ENCODE data around the gene SRP9.
A peak's percentile ranks its signal among the peaks of the same experiment; 100 is the strongest.

Gene SRP9

GRCh38 chr1:225762444-225762843 is 15.2 kb upstream of the SRP9 start:
- peak; percentile 15 for ATAC-seq
- TF ChIP-seq ZNF70 (CRISPR knock-in tag; IDR thresholded peaks at IDR 0.05) (no peak), SNAI2 (CRISPR knock-in tag; IDR thresholded peaks at IDR 0.05) (no peak), ESRRG (CRISPR knock-in tag; IDR thresholded peaks at IDR 0.05) (no peak), ARNTL (CRISPR knock-in tag; IDR thresholded peaks at IDR 0.05; ENCODE audit: borderline replicate concordance, low read depth) (no peak), ZFP30 (CRISPR knock-in tag; IDR thresholded peaks at IDR 0.05) (no peak), CSDC2 (CRISPR knock-in tag; IDR thresholded peaks at IDR 0.05) (no peak), CREB5 (CRISPR knock-in tag; IDR thresholded peaks at IDR 0.05; ENCODE audit: low read depth) (no peak), TOX (CRISPR knock-in tag; IDR thresholded peaks at IDR 0.05; ENCODE audit: borderline replicate concordance) (no peak), RARB (CRISPR knock-in tag; IDR thresholded peaks at IDR 0.05) (no peak), OSR1 (CRISPR knock-in tag; IDR thresholded peaks at IDR 0.05) (no peak), ZNF565 (CRISPR knock-in tag; conservative IDR thresholded peaks at IDR 0.05; ENCODE audit: low read depth) (no peak), ISL1 (CRISPR knock-in tag; IDR thresholded peaks at IDR 0.05) (no peak), ZC3H10 (CRISPR knock-in tag; IDR thresholded peaks at IDR 0.05) (no peak), PPARA (CRISPR knock-in tag; IDR thresholded peaks at IDR 0.05; ENCODE audit: borderline replicate concordance) (no peak)
- TF ChIP-seq, protein P1, sequence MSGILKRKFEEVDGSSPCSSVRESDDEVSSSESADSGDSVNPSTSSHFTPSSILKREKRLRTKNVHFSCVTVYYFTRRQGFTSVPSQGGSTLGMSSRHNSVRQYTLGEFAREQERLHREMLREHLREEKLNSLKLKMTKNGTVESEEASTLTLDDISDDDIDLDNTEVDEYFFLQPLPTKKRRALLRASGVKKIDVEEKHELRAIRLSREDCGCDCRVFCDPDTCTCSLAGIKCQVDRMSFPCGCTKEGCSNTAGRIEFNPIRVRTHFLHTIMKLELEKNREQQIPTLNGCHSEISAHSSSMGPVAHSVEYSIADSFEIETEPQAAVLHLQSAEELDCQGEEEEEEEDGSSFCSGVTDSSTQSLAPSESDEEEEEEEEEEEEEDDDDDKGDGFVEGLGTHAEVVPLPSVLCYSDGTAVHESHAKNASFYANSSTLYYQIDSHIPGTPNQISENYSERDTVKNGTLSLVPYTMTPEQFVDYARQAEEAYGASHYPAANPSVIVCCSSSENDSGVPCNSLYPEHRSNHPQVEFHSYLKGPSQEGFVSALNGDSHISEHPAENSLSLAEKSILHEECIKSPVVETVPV (CRISPR knock-in tag; IDR thresholded peaks at IDR 0.05), result no peak
- TF ChIP-seq, protein P2, sequence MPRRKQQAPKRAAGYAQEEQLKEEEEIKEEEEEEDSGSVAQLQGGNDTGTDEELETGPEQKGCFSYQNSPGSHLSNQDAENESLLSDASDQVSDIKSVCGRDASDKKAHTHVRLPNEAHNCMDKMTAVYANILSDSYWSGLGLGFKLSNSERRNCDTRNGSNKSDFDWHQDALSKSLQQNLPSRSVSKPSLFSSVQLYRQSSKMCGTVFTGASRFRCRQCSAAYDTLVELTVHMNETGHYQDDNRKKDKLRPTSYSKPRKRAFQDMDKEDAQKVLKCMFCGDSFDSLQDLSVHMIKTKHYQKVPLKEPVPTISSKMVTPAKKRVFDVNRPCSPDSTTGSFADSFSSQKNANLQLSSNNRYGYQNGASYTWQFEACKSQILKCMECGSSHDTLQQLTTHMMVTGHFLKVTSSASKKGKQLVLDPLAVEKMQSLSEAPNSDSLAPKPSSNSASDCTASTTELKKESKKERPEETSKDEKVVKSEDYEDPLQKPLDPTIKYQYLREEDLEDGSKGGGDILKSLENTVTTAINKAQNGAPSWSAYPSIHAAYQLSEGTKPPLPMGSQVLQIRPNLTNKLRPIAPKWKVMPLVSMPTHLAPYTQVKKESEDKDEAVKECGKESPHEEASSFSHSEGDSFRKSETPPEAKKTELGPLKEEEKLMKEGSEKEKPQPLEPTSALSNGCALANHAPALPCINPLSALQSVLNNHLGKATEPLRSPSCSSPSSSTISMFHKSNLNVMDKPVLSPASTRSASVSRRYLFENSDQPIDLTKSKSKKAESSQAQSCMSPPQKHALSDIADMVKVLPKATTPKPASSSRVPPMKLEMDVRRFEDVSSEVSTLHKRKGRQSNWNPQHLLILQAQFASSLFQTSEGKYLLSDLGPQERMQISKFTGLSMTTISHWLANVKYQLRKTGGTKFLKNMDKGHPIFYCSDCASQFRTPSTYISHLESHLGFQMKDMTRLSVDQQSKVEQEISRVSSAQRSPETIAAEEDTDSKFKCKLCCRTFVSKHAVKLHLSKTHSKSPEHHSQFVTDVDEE (CRISPR knock-in tag; IDR thresholded peaks at IDR 0.05), result no peak

- peak; percentile 53 for ATAC-seq
- 0 out of 2 replicates have a peak, but pooled peaks have one; percentile 68 for TF ChIP-seq OSR1 (CRISPR knock-in tag; IDR thresholded peaks at IDR 0.05)
- TF ChIP-seq ZFP3 (CRISPR knock-in tag; IDR thresholded peaks at IDR 0.05), result 0 out of 2 replicates have a peak, but pooled peaks have one; percentile 42
- TF ChIP-seq ARNTL (CRISPR knock-in tag; IDR thresholded peaks at IDR 0.05; ENCODE audit: borderline replicate concordance, low read depth), result no peak
- TF ChIP-seq ISL1 (CRISPR knock-in tag; IDR thresholded peaks at IDR 0.05), result peak; percentile 40; the same call in 1 of the 2 replicates
- no peak for TF ChIP-seq ZNF70 (CRISPR knock-in tag; IDR thresholded peaks at IDR 0.05)
Observed at GRCh38 chr1:225763716-225764548, 13.7 kb upstream of the SRP9 start.

DNA sequence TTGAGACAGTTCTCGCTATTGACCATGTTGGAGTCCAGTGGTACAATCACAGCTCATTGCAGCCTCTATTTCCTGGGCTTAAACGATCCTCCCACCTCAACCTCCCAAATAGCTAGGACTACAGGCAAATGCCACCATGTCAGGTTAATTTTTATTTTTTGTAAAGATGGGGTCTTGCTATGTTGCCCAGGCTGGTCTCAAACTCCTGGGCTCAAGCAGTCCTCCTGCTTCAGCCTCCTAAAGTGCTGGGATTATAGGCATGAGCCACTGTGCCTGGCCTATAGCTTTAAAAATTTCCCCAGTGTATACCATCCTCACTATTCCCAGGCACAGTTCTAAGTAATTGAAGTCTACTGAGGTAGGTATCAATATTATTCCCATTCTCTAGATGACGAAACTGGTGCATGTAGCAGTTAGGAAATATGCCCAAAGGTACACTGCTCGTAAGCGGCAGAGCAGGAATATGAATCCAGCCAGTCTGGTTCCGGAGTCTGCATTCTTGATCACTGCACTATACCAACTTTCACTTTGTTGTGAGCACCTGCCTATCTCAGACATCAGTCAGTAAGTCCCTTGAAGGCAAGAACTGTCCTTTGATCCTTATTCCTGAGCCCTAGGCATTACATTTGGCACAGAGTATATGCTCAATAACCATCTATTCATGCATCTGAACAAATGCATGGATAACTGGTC is 11.5 kb upstream of the SRP9 start:
- ATAC-seq, result no peak

More for the DNA sequence above, 11.5 kb upstream of the SRP9 start:
- TF ChIP-seq, protein P2 (CRISPR knock-in tag; IDR thresholded peaks at IDR 0.05), result no peak
- no peak for TF ChIP-seq SNAI2 (CRISPR knock-in tag; IDR thresholded peaks at IDR 0.05)
- no peak for TF ChIP-seq ZFP30 (CRISPR knock-in tag; IDR thresholded peaks at IDR 0.05)
- TF ChIP-seq, protein P3, sequence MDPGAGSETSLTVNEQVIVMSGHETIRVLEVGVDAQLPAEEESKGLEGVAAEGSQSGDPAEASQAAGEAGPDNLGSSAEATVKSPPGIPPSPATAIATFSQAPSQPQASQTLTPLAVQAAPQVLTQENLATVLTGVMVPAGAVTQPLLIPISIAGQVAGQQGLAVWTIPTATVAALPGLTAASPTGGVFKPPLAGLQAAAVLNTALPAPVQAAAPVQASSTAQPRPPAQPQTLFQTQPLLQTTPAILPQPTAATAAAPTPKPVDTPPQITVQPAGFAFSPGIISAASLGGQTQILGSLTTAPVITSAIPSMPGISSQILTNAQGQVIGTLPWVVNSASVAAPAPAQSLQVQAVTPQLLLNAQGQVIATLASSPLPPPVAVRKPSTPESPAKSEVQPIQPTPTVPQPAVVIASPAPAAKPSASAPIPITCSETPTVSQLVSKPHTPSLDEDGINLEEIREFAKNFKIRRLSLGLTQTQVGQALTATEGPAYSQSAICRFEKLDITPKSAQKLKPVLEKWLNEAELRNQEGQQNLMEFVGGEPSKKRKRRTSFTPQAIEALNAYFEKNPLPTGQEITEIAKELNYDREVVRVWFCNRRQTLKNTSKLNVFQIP (CRISPR knock-in tag; IDR thresholded peaks at IDR 0.05; ENCODE audit: borderline replicate concordance, low read depth), result no peak
- no peak for TF ChIP-seq ZNF565 (CRISPR knock-in tag; conservative IDR thresholded peaks at IDR 0.05; ENCODE audit: low read depth)
- no peak for TF ChIP-seq RARB (CRISPR knock-in tag; IDR thresholded peaks at IDR 0.05)
- no peak for TF ChIP-seq CSDC2 (CRISPR knock-in tag; IDR thresholded peaks at IDR 0.05)
- TF ChIP-seq, protein P1 (CRISPR knock-in tag; IDR thresholded peaks at IDR 0.05), result no peak
- TF ChIP-seq ZNF8 (CRISPR knock-in tag; IDR thresholded peaks at IDR 0.05), result no peak
- no peak for TF ChIP-seq GLIS3 (CRISPR knock-in tag; IDR thresholded peaks at IDR 0.05)
- no peak for TF ChIP-seq ARNTL (CRISPR knock-in tag; IDR thresholded peaks at IDR 0.05; ENCODE audit: borderline replicate concordance, low read depth)
- no peak for TF ChIP-seq ZNF70 (CRISPR knock-in tag; IDR thresholded peaks at IDR 0.05)
- no peak for TF ChIP-seq CREB5 (CRISPR knock-in tag; IDR thresholded peaks at IDR 0.05; ENCODE audit: low read depth)
- no peak for TF ChIP-seq ESRRG (CRISPR knock-in tag; IDR thresholded peaks at IDR 0.05)
